GM18907 (cell line): ENCODE measurements around the gene BRIP1.
"Not testable (repeated sequence)": the region's sequence is repeated elsewhere in the genome, so short reads cannot be mapped to it uniquely, and the experiment has no call there.

ENCODE experiments used
- ATAC-seq: cut with Tn5 transposase; IDR thresholded peaks from one replicate; pipeline ENCODE4 v1.9.1; 2021; ENCODE audit warnings: mild to moderate bottlenecking, moderate library complexity; ENCODE audit not compliant: unreplicated experiment

BRIP1 gene

DNA sequence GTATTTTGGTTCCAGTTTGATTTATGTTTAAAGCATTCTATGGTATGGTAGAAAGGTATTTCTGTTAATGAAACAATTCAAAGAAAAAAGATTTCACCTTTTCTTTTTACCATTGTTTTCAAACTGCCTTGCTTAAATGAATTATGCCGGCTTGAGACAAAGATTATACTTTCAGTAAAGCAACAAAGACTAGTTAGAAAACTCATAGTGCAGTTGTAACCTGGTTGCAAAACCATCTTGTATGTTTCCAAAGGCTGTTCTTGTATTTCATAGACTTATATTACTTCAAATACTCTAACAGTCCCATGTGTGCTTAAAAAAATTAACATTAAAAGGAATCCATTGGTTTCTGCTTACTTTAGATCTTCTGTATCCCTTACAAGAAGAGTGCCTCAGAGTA is 153.8 kb downstream of the BRIP1 start:
- no peak for ATAC-seq

DNA sequence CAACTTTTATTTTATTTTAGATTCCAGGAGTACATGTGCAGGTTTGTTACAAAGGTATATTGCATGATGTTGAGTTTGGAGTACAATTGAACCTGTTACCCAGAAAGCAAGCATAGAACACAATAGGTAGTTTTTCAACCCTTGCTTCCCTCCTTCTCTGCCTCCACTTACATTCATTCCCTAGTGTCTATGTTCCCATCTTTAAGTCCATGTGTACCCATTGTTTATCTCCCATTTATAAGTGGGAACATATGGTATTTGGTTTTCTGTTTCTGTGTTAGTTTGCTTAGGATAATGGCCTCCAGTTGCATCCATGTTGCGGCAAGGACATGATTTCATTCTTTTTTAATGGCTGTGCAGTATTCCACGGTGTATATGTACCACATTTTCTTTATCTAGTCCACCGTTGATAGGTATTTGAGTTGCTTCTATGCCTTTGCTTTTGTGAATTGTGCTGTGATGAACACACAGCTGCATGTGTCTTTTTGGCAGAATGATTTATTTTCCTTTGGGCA is 158.3 kb downstream of the BRIP1 start:
- no peak for ATAC-seq

GRCh38 chr17:61702450-61702849 is 160.9 kb downstream of the BRIP1 start:
- no peak for ATAC-seq

DNA sequence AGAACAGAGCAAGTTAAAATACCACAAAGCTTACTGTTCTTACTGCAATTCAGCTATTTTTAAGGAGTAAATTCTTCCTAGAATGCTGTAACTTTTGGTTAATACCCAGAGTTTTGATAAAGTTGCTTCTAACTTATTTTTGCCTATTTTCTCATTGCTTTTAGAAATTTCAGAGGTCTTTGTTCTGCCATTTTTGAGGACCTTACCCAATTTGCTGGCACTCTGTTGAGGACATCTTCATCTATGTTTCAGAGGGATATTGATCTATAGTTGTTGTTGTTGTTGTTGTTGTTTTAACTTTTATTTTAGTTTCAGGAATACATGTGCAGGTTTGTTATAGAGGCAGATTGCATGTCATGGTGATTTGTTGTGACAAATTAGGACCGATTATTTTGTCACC is 161.3 kb downstream of the BRIP1 start:
- ATAC-seq: no peak

GRCh38 chr17:61701334-61701733 is 162.0 kb downstream of the BRIP1 start:
- no peak for ATAC-seq

- no peak for ATAC-seq
These were observed 163.1 kb downstream of the BRIP1 start for GRCh38 chr17:61700252-61700651.

DNA sequence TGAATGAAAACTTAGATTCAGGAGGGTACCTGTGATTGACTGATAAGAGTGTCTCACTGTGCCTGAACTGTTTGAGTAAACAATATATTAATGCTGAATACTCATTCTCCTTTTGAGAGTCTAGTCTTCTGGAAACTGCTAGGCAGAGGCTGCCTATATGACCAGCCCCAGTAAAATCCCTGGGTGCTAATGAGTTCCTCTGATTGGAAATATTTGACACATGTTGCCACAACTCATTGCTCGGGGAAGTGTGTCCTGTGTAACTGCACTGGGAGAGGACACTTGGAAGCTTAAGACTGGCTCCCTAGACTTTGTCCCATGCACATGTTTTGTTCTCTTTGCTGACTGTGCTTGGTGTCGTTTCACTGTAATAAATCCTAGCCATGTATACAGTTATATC is 163.6 kb downstream of the BRIP1 start:
- no peak for ATAC-seq

DNA sequence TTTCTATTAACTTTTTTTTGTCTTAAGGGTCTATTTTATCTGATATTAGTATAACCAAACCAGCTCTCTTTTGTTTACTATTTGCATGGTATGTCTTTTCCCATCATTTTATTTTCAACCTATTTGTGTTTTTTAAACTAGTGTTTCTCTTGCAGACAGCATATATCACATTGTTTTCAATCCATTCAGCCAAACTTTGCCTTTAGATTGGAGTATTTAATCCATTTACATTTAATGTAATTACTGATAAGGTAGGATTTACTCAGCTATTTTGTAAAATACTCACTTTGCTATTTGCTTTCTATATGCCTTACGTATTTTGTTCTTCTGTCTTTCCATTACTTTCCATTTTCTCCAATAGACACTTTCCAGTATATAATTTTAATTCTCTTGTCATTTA is 164.3 kb downstream of the BRIP1 start:
- ATAC-seq: no peak

DNA sequence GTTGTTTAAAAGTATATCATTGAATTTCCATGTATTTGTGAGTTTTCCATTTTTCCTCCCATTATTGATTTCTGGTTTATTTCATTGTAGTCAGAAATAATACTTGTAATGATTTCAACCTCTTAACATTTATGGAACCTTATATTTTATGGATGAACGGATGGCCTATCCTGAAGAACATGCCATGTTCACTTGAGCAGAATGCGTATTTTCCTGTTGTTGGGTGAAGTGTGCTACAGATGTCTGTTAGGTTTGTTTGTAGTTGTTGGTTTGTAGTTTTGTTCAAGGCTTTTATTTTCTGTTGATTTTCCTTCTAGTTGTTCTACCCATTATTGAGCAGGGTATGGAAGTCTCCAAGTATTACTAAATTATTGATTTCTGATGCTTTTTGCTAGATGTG is 165.1 kb downstream of the BRIP1 start:
- no peak for ATAC-seq

DNA sequence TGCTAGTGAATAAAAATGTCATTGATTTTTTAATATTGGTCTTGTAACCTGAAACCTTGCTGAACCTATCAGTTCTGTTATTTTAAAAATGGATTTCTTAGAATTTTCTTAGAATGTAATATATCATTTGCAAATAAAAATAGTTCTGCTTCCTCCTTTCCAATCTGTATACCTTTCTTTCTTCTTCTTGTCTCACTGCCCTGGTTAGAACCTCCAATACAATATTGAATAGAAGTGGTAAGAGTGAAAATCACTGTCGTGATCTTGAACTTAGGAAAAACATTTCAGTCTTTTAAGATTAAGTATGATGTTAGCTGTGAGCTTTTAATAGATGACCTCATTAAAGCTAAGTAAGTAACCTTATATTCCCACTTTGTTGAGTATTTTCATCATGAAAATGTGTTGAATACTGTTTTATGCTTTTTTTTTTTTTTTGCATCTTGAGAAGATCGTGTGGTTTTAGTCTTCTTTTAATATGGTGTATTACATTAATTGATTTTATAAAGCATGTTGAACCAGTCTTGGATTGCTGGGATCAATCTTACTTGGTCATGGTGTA is 167.5 kb downstream of the BRIP1 start:
- ATAC-seq: no peak

DNA sequence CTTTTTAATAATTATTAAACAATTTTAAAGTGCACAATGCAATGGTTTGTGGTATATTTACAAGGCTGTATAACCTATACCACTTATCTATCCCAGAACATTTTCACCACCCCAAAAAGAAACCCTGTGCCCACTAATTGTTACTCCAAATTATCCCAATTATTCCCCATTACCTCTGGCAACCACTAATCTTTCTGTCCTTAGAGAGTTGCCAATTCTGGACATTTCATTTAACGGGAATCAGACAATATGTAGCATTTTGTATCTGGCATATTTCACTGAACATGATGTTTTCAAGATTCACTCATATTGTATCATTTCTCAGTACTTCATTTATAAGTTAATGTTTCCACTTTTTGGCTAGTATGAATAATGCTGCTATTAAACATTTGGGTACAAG is 169.2 kb downstream of the BRIP1 start:
- ATAC-seq: no peak

- no peak for ATAC-seq
These were observed 173.6 kb downstream of the BRIP1 start for GRCh38 chr17:61689610-61690180.

GRCh38 chr17:61687769-61688168 is 175.6 kb downstream of the BRIP1 start:
- no peak for ATAC-seq

GRCh38 chr17:61686113-61686512 is 177.2 kb downstream of the BRIP1 start:
- no peak for ATAC-seq

- no peak for ATAC-seq
These were observed 178.5 kb downstream of the BRIP1 start for GRCh38 chr17:61684818-61685217.

- ATAC-seq: no peak
These were observed 179.2 kb downstream of the BRIP1 start for GRCh38 chr17:61684172-61684571.

DNA sequence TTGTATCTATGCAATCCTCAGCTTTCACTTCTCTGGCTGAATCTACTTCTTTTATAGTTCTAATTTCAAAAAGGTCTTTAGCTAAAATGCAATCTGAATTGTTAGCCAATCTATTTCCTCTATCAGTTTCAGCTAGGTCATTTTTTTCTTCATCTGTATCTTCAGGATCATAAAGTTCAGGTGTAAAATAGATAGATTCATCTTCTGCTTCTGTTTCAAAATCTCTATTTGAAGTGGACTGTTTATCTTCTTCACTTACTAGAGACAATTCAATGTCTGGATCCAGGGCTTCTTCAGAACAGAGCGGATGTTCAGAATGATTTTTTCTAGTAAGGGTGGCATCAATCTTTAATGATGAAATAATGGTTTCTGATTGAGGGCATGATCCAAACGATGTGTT is 179.9 kb downstream of the BRIP1 start:
- ATAC-seq: no peak

DNA sequence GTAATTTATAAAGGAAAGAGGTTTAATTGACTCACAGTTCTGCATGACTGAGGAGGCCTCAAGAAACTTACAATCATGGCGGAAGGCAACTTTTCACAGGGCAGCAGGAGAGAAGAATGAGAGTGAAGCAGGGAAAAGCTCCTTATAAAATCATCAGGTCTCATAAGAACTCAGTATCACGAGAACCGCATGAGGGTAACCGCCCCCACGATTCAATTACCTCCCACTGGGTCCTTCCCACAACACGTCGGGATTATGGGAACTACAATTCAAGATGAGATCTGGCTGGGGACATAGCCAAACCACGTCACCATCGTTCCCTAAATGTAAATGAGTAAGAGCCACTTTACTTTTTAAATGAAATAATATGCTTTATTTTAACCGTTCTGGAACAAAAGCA is 182.4 kb downstream of the BRIP1 start:
- no peak for ATAC-seq

DNA sequence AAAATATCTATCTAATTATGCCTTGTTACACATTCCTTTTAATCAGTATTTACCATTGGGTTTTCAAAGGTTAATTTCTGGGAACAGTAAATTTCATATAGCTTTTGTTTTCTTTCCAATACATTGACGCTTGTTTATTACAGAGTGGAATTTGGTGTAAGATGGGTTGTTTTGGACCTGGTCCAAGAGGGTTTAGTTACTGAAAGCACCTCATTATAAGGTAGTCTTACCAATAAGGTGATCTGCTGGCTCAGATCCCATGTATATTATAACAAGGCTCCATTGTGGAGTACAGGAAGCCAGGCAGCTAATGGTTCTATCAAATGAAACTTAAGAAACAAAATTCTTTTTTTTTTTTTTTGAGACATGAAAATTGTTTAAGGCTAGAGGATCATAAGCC is 185.0 kb downstream of the BRIP1 start:
- no peak for ATAC-seq

GRCh38 chr17:61677150-61677811 is 186.0 kb downstream of the BRIP1 start:
- ATAC-seq: not testable (repeated sequence)

DNA sequence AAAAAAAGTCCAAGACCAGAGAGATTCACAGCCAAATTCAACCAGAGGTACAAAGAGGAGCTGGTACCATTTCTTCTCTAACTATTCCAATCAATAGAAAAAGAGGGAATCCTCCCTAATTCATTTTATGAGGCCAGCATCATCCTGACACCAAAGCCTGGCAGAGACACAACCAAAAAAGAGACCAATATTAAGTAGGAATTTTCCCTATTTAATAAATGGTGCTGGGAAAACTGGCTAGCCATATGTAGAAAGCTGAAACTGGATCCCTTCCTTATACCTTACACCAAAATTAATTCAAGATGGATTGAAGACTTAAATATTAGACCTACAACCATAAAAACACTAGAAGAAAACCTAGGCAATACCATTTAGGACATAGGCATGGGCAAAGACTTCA is 186.8 kb downstream of the BRIP1 start:
- ATAC-seq: not testable (repeated sequence)

GRCh38 chr17:61674609-61675008 is 188.7 kb downstream of the BRIP1 start:
- not testable (repeated sequence) for ATAC-seq
